Esophagus squamous epithelium (tissue), 5 donors: ENCODE measurements around the gene STX10. TPM values are rescaled to one million over a fixed set of nuclear protein-coding genes. Genes with fewer than 3 reads are reported as not detected.

Source experiments
- DNase-seq: peaks from one replicate; lab custom pipeline; 2025; lab: John Stamatoyannopoulos, UW
- H3K27ac ChIP-seq, 4 donors: fragments of 200-600 bp; sonication (generic); one replicate each; pipeline ENCODE4 v1.5.1; 2016 to 2019; ENCODE audit warnings: mild to moderate bottlenecking in 1 of 4
- H3K27me3 ChIP-seq, 4 donors: fragments of 200-600 bp; sonication (generic); 1 replicate in 3 of 4; 2 replicates in 1 of 4; pipeline versions ENCODE4 v1.5.1 to v1.6.0; 2017 to 2021; ENCODE audit warnings: antibody characterized with exemption in 1 of 4
- H3K36me3 ChIP-seq, 3 donors: fragments of 200-600 bp; sonication (generic); one replicate each; pipeline ENCODE4 v1.5.1; 2016 to 2019
- H3K4me1 ChIP-seq, 3 donors: fragments of 200-600 bp; sonication (generic); one replicate each; pipeline ENCODE4 v1.5.1; 2017 to 2019
- H3K4me3 ChIP-seq, 4 donors: fragments of 200-600 bp; sonication (generic); 1 replicate in 3 of 4; 2 replicates in 1 of 4; pipeline ENCODE4 v1.5.1; 2016 to 2019; ENCODE audit warnings: mild to moderate bottlenecking in 2 of 4, moderate library complexity in 1 of 4
- H3K9me3 ChIP-seq, 3 donors: fragments of 200-600 bp; sonication (generic); one replicate each; pipeline ENCODE4 v1.5.1; 2016 to 2019
- POLR2A ChIP-seq, 4 donors: fragments of 450-650 bp; IDR thresholded peaks; one replicate each; pipeline ENCODE4 v1.6.1; 2017; ENCODE audit warnings: antibody characterized with exemption in 4 of 4, mild to moderate bottlenecking in 4 of 4, moderate library complexity in 3 of 4
- WGBS, 2 donors: methylation state at CpG; one replicate each; pipeline ENCODE4 v1.1.5; 2018; 5-methylcytosine and 5-hydroxymethylcytosine counted together
- intact Hi-C: fragments of 100-400 bp; cut with DNase I; formaldehyde crosslinking; loops from one replicate; pipeline ENCODE4 v1.15.0; 2022
- total RNA-seq, 4 donors: library from RNA; depleted of rRNA; stranded (reverse); fragments of >200 nt; gene quantifications; one replicate each; pipeline ENCODE4 v1.1.0, GENCODE V29; 2016
- TF ChIP-seq, protein P1 (sequence below), 6 experiments: fragments of 450-650 bp in 4 of 6; fragments of 200-600 bp in 2 of 6; sonication (generic) in 2 of 6; IDR thresholded peaks; one replicate each; pipeline ENCODE4 v1.5.1; 2016 to 2019; ENCODE audit warnings: antibody characterized with exemption in 6 of 6, mild to moderate bottlenecking in 4 of 6, moderate library complexity in 4 of 6
- donor health status: DM: yes; HTN: yes; CAD: no.

STX10 gene, protein sequence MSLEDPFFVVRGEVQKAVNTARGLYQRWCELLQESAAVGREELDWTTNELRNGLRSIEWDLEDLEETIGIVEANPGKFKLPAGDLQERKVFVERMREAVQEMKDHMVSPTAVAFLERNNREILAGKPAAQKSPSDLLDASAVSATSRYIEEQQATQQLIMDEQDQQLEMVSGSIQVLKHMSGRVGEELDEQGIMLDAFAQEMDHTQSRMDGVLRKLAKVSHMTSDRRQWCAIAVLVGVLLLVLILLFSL
- 10 to 100 TPM; 50.3 to 80.4 (median 69.3) TPM for total RNA-seq

DNA sequence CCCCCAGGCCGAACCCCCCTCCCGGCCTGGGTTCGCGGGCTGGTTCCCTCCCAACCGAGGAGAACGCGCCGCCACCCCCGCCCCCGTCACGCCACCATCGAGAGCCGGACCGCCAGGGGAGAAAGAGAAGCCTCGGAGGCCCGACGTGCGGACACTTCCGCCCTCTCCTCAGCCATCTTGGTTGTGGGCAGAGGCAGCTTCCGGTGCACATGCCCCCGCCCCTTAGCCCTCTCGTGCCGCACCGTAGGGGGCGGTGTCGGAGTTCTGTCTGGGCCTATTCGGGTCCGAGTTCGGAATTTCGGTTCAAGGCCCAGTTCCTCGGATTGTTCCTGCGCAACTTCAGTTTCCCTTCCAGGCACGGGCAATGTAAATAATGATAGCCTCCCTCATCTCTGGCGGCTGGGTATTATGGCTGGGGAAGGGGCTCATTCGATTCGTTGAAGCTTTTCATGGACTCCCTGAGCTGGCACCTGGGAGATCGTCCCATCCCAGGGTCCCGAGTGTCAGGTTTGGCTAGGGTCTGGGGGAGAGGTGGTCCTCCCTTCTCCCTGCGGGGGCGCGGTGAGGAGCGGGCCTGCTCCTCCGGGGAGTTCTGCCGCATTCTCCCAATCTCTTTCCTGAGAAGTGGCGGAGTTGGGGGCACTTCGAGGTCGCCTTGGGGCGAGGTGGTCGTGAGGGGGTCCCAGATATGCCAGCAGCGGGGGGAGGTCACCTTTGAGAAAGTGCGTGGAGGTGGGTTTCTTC is at the start of gene STX10, which contains the start of gene IER2:
STX10 (minus strand) TSS at position 189 of the 744 bp plus-strand sequence. CDS start 202 bp downstream, outside the sequence.
IER2 (plus strand) TSS at position 225 of the 744 bp plus-strand sequence. CDS start 2,776 bp downstream, outside the sequence.
- peak within 1 kb of the TSS; percentile 96 to 100 (median 100) for H3K27ac ChIP-seq
- intact Hi-C loops = no loop called here
- no peaks in the 10 kb centered on the region for H3K9me3 ChIP-seq
- H3K27me3 ChIP-seq = no peaks in the 10 kb centered on the region
- peak within 1 kb of the TSS; percentile 85 to 99 (median 94) for H3K4me3 ChIP-seq
- peak; percentile 90 for DNase-seq
- peaks cover under 1 to 13% (median 6%) of the 10 kb centered on the region in 3 donors for H3K36me3 ChIP-seq
- peaks cover 17 to 52% (median 18%) of the 10 kb centered on the region in 3 donors for H3K4me1 ChIP-seq
- 0% methylated on average over 2 to 12 of the region's 51 CpGs for WGBS, 2 donors
- TF ChIP-seq, protein P1, sequence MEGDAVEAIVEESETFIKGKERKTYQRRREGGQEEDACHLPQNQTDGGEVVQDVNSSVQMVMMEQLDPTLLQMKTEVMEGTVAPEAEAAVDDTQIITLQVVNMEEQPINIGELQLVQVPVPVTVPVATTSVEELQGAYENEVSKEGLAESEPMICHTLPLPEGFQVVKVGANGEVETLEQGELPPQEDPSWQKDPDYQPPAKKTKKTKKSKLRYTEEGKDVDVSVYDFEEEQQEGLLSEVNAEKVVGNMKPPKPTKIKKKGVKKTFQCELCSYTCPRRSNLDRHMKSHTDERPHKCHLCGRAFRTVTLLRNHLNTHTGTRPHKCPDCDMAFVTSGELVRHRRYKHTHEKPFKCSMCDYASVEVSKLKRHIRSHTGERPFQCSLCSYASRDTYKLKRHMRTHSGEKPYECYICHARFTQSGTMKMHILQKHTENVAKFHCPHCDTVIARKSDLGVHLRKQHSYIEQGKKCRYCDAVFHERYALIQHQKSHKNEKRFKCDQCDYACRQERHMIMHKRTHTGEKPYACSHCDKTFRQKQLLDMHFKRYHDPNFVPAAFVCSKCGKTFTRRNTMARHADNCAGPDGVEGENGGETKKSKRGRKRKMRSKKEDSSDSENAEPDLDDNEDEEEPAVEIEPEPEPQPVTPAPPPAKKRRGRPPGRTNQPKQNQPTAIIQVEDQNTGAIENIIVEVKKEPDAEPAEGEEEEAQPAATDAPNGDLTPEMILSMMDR (IDR thresholded peaks at IDR 0.05) = peak; percentile 61 to 84 (median 69)
- peak in 3 of 4 donors; percentile 34 to 87 (median 65) for TF ChIP-seq POLR2A (IDR thresholded peaks at IDR 0.05)

DNA sequence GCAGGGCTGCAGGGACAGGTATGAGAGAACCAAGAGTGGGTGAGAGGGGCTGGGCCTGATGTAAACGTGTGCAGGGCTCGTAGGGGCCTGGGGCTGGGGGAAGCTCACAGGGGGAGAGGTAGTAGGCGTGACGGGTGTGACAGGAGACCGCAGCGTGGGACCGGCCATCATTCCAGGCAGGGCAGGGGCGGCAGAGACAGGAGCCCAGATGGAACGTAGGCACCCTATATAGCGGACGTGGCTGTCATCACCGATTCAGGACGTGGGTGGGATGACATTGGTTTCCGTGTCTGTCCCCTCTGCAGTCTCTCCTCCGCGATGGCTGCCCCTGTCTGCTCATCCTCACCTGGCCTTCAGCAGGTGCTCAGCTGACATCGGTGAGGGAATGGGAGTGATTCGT is 48.5 kb upstream of the STX10 start:
- Histone ChIP-seq H3K4me1 (peaks cover 0 to 7% (median 5%) of the 10 kb centered on the region in 3 donors), H3K9me3 (no peaks in the 10 kb centered on the region), H3K27ac (no peak overlapping the region), H3K4me3 (no peak overlapping the region), H3K27me3 (no peaks in the 10 kb centered on the region), H3K36me3 (no peaks in the 10 kb centered on the region)
- TF ChIP-seq, protein P1 (IDR thresholded peaks at IDR 0.05) = no peak
- no peak for TF ChIP-seq POLR2A (IDR thresholded peaks at IDR 0.05)
- DNase-seq = no peak
- intact Hi-C loops = no loop called here
- WGBS, 2 donors = 82 to 83% methylated on average over 12 to 18 of the region's 18 CpGs

DNA sequence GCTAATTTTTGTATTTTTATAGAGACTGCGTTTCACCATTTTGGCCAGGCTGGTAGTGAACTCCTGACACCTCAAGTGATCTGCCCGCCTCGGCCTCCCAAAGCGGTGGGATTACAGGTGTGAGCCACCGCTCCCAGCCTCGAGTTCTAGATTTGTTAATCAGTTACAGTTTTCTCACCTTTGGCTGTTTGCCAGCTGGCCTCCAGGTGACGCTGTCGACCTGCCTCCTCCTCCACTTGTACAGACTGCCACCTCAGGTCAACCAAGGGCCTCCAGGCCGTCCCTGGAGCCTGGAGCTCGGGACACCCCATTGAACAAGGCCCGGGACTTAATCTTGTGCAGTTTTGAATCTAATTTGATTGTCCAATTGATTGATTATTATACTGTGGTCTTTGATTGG is 45.5 kb upstream of the STX10 start:
- Histone ChIP-seq H3K4me3 (no peak overlapping the region), H3K4me1 (peaks cover 0 to 7% (median 5%) of the 10 kb centered on the region in 3 donors)
- intact Hi-C loops = no loop called here

DNA sequence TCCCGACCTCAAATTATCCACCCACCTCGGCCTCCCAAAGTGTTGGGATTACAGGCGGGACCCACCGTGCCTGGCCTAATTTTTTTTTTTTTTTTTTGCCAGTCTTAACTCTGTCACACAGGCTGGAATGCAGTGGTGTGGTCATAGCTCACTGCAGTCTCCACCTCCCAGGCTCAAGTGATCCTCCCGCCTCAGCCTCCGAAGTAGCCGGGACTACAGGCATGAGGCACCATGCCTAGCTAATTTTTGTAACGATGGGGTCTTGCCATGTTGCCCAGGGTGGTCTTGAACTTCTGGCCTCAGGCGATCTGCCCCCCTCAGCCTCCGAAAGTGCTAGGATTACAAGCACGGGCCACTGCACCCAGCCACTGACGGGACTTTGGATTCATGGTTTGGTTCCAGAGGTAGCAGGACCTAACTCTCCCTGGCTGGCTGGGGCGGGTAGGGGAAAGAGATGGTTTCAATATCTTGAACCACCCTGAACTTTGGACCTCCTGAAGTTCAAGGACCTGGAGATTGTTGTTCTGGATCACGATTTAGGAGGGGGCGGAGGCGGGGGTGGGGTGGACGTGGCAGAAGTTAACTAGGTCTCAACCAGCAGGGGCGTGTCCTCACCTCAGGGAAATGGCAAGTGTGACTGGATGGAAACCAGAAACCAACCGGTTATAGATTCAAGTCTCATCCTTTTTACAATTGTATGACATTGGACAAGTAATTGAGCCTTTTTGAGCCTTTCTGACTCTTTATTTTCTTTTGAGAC is 40.8 kb upstream of the STX10 start:
- 65 to 70% methylated on average over 9 to 10 of the region's 19 CpGs for WGBS, 2 donors
- no peak for TF ChIP-seq POLR2A (IDR thresholded peaks at IDR 0.05)
- TF ChIP-seq, protein P1 (IDR thresholded peaks at IDR 0.05) = no peak
- intact Hi-C loops = loop anchor here (5.0 kb wide), 1 partner anchor 71 kb away; no protein-coding TSS in a partner anchor
- no peaks in the 10 kb centered on the region for H3K9me3 ChIP-seq
- peaks cover 0 to 7% (median 5%) of the 10 kb centered on the region in 3 donors for H3K4me1 ChIP-seq
- no peak overlapping the region for H3K4me3 ChIP-seq
- DNase-seq = no peak
- H3K27me3 ChIP-seq = no peaks in the 10 kb centered on the region
- no peak overlapping the region for H3K27ac ChIP-seq
- H3K36me3 ChIP-seq = no peaks in the 10 kb centered on the region

More for the DNA sequence above, 45.5 kb upstream of the STX10 start:
- 40 to 81% methylated on average over 4 to 6 of the region's 11 CpGs for WGBS, 2 donors
- no peaks in the 10 kb centered on the region for H3K36me3 ChIP-seq
- TF ChIP-seq, protein P1 (IDR thresholded peaks at IDR 0.05) = peak in 2 of 6 experiments; percentile 5 to 26
- no peak for TF ChIP-seq POLR2A (IDR thresholded peaks at IDR 0.05)
- H3K9me3 ChIP-seq = no peaks in the 10 kb centered on the region
- H3K27ac ChIP-seq = no peak overlapping the region
- no peak for DNase-seq
- H3K27me3 ChIP-seq = no peaks in the 10 kb centered on the region
